22Rv1 (cell line): ENCODE measurements around the gene NQO1.

Source experiments
- H3K27ac ChIP-seq: fragments of 450-650 bp; 2 replicates; pipeline ENCODE4 v1.5.1; 2017
- CTCF ChIP-seq: fragments of 450-650 bp; IDR thresholded peaks from 2 replicates; pipeline ENCODE4 v1.5.1; 2017; ENCODE audit warnings: mild to moderate bottlenecking
- ZFX ChIP-seq: fragments of 450-650 bp; IDR thresholded peaks from 2 replicates; pipeline ENCODE4 v1.6.1; 2017; ENCODE audit warnings: antibody characterized with exemption, borderline replicate concordance

The NQO1 gene

DNA sequence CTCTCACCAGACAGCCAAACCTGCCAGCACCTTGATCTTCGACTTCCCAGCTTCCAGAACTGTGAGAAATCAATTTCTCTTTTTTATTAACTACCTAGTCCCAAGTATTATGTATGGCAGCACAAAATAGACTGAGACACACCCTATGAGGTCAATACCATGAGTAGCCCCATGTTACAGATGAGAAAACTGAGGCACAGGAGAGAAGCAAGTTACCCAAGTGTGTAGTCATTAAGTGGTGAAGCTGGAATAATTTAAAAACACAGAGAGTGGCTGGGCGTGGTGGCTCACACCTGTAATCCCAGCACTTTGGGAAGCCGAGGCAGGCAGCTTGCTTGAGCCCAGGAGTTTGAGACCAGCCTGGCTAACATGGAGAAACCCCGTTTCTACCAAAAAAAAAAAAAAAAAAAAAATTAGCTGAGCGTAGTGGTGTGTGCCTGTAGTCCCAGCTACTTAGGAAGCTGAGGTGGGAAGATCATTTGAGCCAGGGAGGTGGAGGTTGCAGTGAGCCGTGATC, 4.9 kb downstream of the NQO1 start:
- TF ChIP-seq CTCF (no peak), ZFX (no peak)
- no peak overlapping the region for H3K27ac ChIP-seq

- TF ChIP-seq ZFX = no peak
- TF ChIP-seq CTCF = no peak
- H3K27ac ChIP-seq = no peak overlapping the region
Observed at GRCh38 chr16:69720822-69721430, 5.4 kb downstream of the NQO1 start.

DNA sequence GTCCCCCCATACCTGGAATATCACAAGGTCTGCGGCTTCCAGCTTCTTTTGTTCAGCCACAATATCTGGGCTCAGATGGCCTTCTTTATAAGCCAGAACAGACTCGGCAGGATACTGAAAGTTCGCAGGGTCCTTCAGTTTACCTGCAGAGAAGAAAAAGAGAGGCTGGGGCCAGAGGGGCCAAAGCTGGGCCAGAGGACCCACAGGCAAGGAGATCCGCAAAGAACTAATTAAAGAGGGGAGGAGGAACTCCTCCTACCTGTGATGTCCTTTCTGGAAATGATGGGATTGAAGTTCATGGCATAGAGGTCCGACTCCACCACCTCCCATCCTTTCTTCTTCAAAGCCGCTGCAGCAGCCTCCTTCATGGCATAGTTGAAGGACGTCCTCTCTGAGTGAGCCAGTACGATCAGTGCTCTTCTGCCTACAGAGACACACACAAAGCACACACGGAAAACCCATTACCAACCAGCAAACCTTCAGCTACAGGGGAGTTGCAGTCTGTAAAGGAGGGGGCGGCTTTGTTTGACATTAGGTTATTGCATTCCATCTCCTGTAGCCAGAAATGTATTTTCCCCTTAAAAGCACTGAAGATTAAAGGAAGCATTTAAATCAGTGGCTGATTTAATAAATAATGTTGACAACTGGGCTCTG, 8.1 kb downstream of the NQO1 start:
- no peak overlapping the region for H3K27ac ChIP-seq
- TF ChIP-seq CTCF (no peak), ZFX (no peak)

GRCh38 chr16:69717066-69717465, 9.3 kb downstream of the NQO1 start:
- no peak overlapping the region for H3K27ac ChIP-seq
- TF ChIP-seq ZFX (no peak), CTCF (no peak)

DNA sequence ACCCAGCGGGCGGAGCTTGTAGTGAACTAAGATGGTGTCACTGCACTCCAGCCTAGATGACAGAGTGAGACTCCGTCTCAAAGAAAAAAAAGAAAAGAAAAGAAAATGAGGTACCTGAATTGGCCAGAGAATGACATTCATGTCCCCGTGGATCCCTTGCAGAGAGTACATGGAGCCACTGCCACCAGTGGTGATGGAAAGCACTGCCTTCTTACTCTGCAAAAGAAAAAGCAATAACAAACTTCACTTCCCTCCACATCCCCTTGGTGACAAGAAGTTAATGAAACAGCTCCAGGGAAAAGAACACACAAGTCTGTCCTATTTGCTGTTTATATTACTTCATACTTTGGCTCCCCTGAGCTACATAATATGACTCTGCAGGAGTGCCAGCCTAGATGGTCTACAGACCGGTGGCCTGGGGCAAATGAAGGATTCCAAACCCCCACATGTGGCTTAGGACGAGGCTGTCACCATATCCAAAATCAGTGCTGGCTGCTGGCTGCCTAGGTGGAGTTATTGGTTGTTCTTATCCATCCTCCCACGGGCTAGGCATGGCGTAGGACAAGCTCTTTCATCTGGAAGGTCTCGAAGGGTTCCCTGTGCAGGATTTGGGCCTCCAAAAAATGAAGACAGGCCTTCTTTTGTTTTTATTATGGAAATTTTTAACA, 13.3 kb downstream of the NQO1 start:
- TF ChIP-seq CTCF (no peak), ZFX (no peak)
- H3K27ac ChIP-seq = peak overlapping the region; percentile 30; the same call in 1 of the 2 replicates

- TF ChIP-seq CTCF (no peak), ZFX (no peak)
- peak overlapping the region; percentile 30 for H3K27ac ChIP-seq
Observed at GRCh38 chr16:69712277-69712676, 14.1 kb downstream of the NQO1 start.
